Liver (tissue), 9 donors: Measurements from ENCODE around the gene SCARB1. TPM values are rescaled to one million over a fixed set of nuclear protein-coding genes. Genes with fewer than 3 reads are reported as not detected.

Experiments used
- DNase-seq: peaks from one replicate; pipeline ENCODE4 v3.0.0-alpha.2; 2017; ENCODE audit warnings: low spot score
- H3K27ac ChIP-seq, 2 donors: one replicate each; pipeline ENCODE4 v1.7.0; 2013; ENCODE audit warnings: inconsistent platforms in 2 of 2, low read length in 2 of 2, control low read depth in 1 of 2, low read depth in 1 of 2, mild to moderate bottlenecking in 1 of 2
- H3K27me3 ChIP-seq, 4 donors: one replicate each; pipeline versions ENCODE4 v1.6.1 to v1.7.0; 2013; ENCODE audit warnings: low read length in 3 of 4, inconsistent platforms in 1 of 4, mild to moderate bottlenecking in 1 of 4, moderate library complexity in 1 of 4; ENCODE audit not compliant: control insufficient read depth in 4 of 4, insufficient read depth in 4 of 4
- H3K36me3 ChIP-seq, 4 donors: one replicate each; pipeline versions ENCODE4 v1.6.1 to v1.7.0; 2013; ENCODE audit warnings: low read length in 3 of 4, mild to moderate bottlenecking in 3 of 4, low read depth in 1 of 4, moderate library complexity in 1 of 4; ENCODE audit not compliant: control insufficient read depth in 4 of 4, insufficient read depth in 3 of 4
- H3K4me1 ChIP-seq, 4 donors: one replicate each; pipeline versions ENCODE4 v1.6.1 to v1.7.0; 2013; ENCODE audit warnings: low read length in 3 of 4, mild to moderate bottlenecking in 3 of 4, moderate library complexity in 1 of 4; ENCODE audit not compliant: control insufficient read depth in 4 of 4, insufficient read depth in 4 of 4
- H3K4me3 ChIP-seq, 3 donors: one replicate each; pipeline versions ENCODE4 v1.6.1 to v1.7.0; 2013; ENCODE audit warnings: low read length in 3 of 3, control low read depth in 1 of 3, low read depth in 1 of 3, mild to moderate bottlenecking in 1 of 3
- H3K9ac ChIP-seq, 2 donors: one replicate each; pipeline ENCODE4 v1.7.0; 2013; ENCODE audit warnings: low read length in 2 of 2, mild to moderate bottlenecking in 2 of 2, moderate library complexity in 2 of 2, control low read depth in 1 of 2, low read depth in 1 of 2
- H3K9me3 ChIP-seq, 4 donors: one replicate each; pipeline versions ENCODE4 v1.6.1 to v1.7.0; 2013; ENCODE audit warnings: low read length in 3 of 4; ENCODE audit not compliant: control insufficient read depth in 4 of 4
- EGR1 ChIP-seq, 2 donors: IDR thresholded peaks; 2 replicates each; pipeline ENCODE4 v1.6.1; 2016 to 2018; ENCODE audit warnings: antibody characterized with exemption in 2 of 2, low read depth in 2 of 2
- FOXA1 ChIP-seq: IDR thresholded peaks from 2 replicates; pipeline ENCODE4 v1.6.1; 2016; ENCODE audit warnings: antibody characterized with exemption
- FOXA2 ChIP-seq: IDR thresholded peaks from 2 replicates; pipeline ENCODE4 v1.6.1; 2016; ENCODE audit warnings: antibody characterized with exemption
- GABPA ChIP-seq, 2 donors: IDR thresholded peaks in 1 of 2; conservative IDR thresholded peaks in 1 of 2; 2 replicates each; pipeline ENCODE4 v1.6.1; 2016; ENCODE audit warnings: antibody characterized with exemption in 2 of 2, mild to moderate bottlenecking in 1 of 2, moderate library complexity in 1 of 2
- HNF4A ChIP-seq, 2 donors: conservative IDR thresholded peaks; 2 replicates each; pipeline ENCODE4 v1.6.1; 2016; ENCODE audit warnings: antibody characterized with exemption in 2 of 2, mild to moderate bottlenecking in 2 of 2
- HNF4G ChIP-seq: IDR thresholded peaks from 2 replicates; pipeline ENCODE4 v1.6.1; 2016; ENCODE audit warnings: antibody characterized with exemption
- JUND ChIP-seq, 2 donors: IDR thresholded peaks; 2 replicates each; pipeline ENCODE4 v1.6.1; 2016; ENCODE audit warnings: antibody characterized with exemption in 2 of 2
- NR2F2 ChIP-seq: IDR thresholded peaks from 2 replicates; pipeline ENCODE4 v1.6.1; 2016; ENCODE audit warnings: antibody characterized with exemption
- RAD21 ChIP-seq, 2 donors: IDR thresholded peaks; 2 replicates each; pipeline ENCODE4 v1.6.1; 2016; ENCODE audit warnings: antibody characterized with exemption in 2 of 2, mild to moderate bottlenecking in 2 of 2
- RXRA ChIP-seq, 2 donors: IDR thresholded peaks; 2 replicates each; pipeline ENCODE4 v1.6.1; 2017 to 2018; ENCODE audit warnings: antibody characterized with exemption in 2 of 2, mild to moderate bottlenecking in 1 of 2
- SP1 ChIP-seq: IDR thresholded peaks from 2 replicates; pipeline ENCODE4 v1.6.1; 2018; ENCODE audit warnings: antibody characterized with exemption, mild to moderate bottlenecking
- TAF1 ChIP-seq: conservative IDR thresholded peaks from 2 replicates; pipeline ENCODE4 v1.6.1; 2016; ENCODE audit warnings: antibody characterized with exemption, mild to moderate bottlenecking
- YY1 ChIP-seq: IDR thresholded peaks from 2 replicates; pipeline ENCODE4 v1.6.1; 2016; ENCODE audit warnings: antibody characterized with exemption, mild to moderate bottlenecking
- whole genome bisulfite sequencing: extraction: QIAGEN DNeasy Blood & Tissue Kit; methylation state at CpG from one replicate; pipeline ENCODE4 v1.1.7; 2013; 5-methylcytosine and 5-hydroxymethylcytosine counted together
- polyA plus RNA-seq, 2 donors: library from polyadenylated mRNA; stranded (reverse) in 1 of 2; unstranded in 1 of 2; fragments of 200-250 nt in 1 of 2; fragments of >200 nt in 1 of 2; fragmentation: Nextera tagmentation in 1 of 2; extraction: Ambion mirVana in 1 of 2; gene quantifications; one replicate each; pipeline versions ENCODE4 v1.2.1 to v1.2.3, GENCODE V29; 2013 to 2015
- total RNA-seq, 2 donors: library from RNA; depleted of rRNA; stranded (reverse); fragments of >200 nt; gene quantifications; one replicate each; pipeline ENCODE4 v1.2.3, GENCODE V29; 2014
- TF ChIP-seq, protein P1 (sequence below): IDR thresholded peaks from 2 replicates; pipeline ENCODE4 v1.6.1; 2016; ENCODE audit warnings: antibody characterized with exemption
- TF ChIP-seq, protein P2 (sequence below): fragments of 150-350 bp; IDR thresholded peaks from 2 replicates; pipeline ENCODE4 v1.5.1; 2017; ENCODE audit warnings: improper control_type of control experiment, low read depth, low read length; ENCODE audit not compliant: missing input control
- TF ChIP-seq, protein P3 (sequence below): IDR thresholded peaks from 2 replicates; pipeline ENCODE4 v1.6.1; 2016; ENCODE audit warnings: antibody characterized with exemption
- TF ChIP-seq, protein P4 (sequence below): IDR thresholded peaks from 2 replicates; pipeline ENCODE4 v1.6.1; 2016; ENCODE audit warnings: antibody characterized with exemption, mild to moderate bottlenecking
- TF ChIP-seq, protein P5 (sequence below): IDR thresholded peaks from 2 replicates; pipeline ENCODE4 v1.6.1; 2016; ENCODE audit warnings: antibody characterized with exemption
- donor health status: healthy.
- donor health status: healthy.
- donor health status: healthy.
- donor health status: healthy.
- donor health status: healthy.

SCARB1 gene
- total and polyA plus RNA-seq, 4 donors = 85.3 to 289 (median 141) TPM

DNA sequence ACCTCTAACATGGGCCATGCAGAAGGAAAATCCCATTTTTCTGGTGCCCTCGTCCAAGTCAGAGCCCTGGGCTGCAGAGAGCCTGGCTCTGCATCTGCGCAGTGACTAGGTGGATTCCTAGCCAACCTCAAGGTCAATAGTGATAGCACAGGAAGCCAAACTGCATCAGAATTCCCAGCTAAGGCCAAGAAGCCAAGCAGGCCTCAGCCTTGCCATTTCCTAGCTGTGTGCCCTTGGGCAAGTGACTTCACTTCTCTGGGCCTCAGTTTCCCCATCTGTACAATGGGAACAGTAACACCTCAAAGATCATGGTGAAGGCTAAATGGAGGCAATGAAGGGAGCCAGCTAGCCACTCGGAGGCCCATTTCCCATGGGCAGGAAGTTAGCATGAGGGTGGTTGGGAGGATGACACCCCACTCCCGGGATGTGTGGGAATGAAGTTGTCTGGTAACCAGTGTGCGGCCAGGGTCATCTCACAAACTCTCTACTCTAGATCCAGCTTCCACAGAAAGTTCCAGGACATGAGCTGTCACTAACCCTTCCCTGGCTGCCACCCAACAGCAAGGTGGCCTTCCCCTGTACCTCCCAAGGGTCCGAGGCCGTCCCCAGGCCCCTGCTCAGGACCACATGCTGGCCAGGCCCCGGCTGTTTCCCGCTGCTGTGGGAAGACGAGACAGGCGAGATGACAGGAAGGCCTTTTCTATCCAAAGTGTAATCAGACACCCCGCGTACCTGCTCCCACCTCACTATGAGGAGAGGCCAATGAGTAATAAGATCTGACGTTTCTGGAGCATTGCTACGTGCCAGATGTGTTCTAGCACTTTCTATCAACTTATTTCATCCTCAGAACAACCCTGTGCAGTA is 125.7 kb downstream of the SCARB1 start:
- no peak for DNase-seq
- WGBS = 85% methylated on average over 15 of the region's 15 CpGs
- TF ChIP-seq, protein P1, sequence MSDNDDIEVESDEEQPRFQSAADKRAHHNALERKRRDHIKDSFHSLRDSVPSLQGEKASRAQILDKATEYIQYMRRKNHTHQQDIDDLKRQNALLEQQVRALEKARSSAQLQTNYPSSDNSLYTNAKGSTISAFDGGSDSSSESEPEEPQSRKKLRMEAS = no peak
- TF ChIP-seq, protein P2, sequence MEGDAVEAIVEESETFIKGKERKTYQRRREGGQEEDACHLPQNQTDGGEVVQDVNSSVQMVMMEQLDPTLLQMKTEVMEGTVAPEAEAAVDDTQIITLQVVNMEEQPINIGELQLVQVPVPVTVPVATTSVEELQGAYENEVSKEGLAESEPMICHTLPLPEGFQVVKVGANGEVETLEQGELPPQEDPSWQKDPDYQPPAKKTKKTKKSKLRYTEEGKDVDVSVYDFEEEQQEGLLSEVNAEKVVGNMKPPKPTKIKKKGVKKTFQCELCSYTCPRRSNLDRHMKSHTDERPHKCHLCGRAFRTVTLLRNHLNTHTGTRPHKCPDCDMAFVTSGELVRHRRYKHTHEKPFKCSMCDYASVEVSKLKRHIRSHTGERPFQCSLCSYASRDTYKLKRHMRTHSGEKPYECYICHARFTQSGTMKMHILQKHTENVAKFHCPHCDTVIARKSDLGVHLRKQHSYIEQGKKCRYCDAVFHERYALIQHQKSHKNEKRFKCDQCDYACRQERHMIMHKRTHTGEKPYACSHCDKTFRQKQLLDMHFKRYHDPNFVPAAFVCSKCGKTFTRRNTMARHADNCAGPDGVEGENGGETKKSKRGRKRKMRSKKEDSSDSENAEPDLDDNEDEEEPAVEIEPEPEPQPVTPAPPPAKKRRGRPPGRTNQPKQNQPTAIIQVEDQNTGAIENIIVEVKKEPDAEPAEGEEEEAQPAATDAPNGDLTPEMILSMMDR = no peak
- TF ChIP-seq EGR1 (IDR thresholded peaks at IDR 0.05; ENCODE audit: low read depth in 2 of 2) (no peak), HNF4G (no peak)
- Histone ChIP-seq H3K36me3 (no peaks in the 10 kb centered on the region), H3K27me3 (no peaks in the 10 kb centered on the region), H3K4me3 (no peak overlapping the region), H3K9ac (no peak overlapping the region), H3K27ac (no peak overlapping the region), H3K9me3 (no peaks in the 10 kb centered on the region), H3K4me1 (peaks cover 10 to 31% (median 20%) of the 10 kb centered on the region in 4 donors)

DNA sequence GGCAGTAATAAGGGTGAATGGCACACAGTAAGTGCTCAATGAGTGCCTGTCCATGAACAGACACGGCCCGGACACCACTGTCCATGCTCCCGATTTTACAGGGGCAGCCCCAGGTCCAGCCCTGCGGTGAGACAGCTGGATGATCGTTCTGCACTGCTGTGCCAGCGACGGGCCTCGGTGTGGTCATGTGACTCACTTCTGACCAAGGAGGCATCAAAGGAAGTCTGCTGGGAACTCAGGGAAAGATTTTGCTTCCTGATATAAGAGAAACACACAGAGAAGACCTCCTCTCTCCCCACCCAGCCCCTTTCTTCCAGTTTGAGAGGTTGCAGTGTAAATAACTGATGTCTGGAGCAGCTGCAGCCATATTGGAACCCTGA is 126.6 kb downstream of the SCARB1 start:
- Histone ChIP-seq H3K27ac (no peak overlapping the region), H3K27me3 (no peaks in the 10 kb centered on the region), H3K9ac (no peak overlapping the region), H3K4me1 (peaks cover 8 to 24% (median 18%) of the 10 kb centered on the region in 4 donors), H3K9me3 (no peaks in the 10 kb centered on the region), H3K4me3 (no peak overlapping the region), H3K36me3 (no peaks in the 10 kb centered on the region)
- WGBS = 88% methylated on average over 8 of the region's 8 CpGs
- DNase-seq = no peak
- TF ChIP-seq FOXA1 = no peak
- TF ChIP-seq SP1 = no peak
- TF ChIP-seq, protein P3, sequence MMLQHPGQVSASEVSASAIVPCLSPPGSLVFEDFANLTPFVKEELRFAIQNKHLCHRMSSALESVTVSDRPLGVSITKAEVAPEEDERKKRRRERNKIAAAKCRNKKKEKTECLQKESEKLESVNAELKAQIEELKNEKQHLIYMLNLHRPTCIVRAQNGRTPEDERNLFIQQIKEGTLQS = no peak
- TF ChIP-seq RXRA (IDR thresholded peaks at IDR 0.05) = no peak
- no peak for TF ChIP-seq GABPA (IDR thresholded peaks at IDR 0.05 in 1 of 2, conservative IDR thresholded peaks at IDR 0.05 in 1 of 2)
- TF ChIP-seq, protein P4, sequence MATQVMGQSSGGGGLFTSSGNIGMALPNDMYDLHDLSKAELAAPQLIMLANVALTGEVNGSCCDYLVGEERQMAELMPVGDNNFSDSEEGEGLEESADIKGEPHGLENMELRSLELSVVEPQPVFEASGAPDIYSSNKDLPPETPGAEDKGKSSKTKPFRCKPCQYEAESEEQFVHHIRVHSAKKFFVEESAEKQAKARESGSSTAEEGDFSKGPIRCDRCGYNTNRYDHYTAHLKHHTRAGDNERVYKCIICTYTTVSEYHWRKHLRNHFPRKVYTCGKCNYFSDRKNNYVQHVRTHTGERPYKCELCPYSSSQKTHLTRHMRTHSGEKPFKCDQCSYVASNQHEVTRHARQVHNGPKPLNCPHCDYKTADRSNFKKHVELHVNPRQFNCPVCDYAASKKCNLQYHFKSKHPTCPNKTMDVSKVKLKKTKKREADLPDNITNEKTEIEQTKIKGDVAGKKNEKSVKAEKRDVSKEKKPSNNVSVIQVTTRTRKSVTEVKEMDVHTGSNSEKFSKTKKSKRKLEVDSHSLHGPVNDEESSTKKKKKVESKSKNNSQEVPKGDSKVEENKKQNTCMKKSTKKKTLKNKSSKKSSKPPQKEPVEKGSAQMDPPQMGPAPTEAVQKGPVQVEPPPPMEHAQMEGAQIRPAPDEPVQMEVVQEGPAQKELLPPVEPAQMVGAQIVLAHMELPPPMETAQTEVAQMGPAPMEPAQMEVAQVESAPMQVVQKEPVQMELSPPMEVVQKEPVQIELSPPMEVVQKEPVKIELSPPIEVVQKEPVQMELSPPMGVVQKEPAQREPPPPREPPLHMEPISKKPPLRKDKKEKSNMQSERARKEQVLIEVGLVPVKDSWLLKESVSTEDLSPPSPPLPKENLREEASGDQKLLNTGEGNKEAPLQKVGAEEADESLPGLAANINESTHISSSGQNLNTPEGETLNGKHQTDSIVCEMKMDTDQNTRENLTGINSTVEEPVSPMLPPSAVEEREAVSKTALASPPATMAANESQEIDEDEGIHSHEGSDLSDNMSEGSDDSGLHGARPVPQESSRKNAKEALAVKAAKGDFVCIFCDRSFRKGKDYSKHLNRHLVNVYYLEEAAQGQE = no peak
- TF ChIP-seq TAF1 = no peak
- no peak for TF ChIP-seq EGR1 (IDR thresholded peaks at IDR 0.05; ENCODE audit: low read depth in 2 of 2)
- TF ChIP-seq, protein P5, sequence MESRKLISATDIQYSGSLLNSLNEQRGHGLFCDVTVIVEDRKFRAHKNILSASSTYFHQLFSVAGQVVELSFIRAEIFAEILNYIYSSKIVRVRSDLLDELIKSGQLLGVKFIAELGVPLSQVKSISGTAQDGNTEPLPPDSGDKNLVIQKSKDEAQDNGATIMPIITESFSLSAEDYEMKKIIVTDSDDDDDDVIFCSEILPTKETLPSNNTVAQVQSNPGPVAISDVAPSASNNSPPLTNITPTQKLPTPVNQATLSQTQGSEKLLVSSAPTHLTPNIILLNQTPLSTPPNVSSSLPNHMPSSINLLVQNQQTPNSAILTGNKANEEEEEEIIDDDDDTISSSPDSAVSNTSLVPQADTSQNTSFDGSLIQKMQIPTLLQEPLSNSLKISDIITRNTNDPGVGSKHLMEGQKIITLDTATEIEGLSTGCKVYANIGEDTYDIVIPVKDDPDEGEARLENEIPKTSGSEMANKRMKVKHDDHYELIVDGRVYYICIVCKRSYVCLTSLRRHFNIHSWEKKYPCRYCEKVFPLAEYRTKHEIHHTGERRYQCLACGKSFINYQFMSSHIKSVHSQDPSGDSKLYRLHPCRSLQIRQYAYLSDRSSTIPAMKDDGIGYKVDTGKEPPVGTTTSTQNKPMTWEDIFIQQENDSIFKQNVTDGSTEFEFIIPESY = no peak
- TF ChIP-seq YY1 = no peak
- TF ChIP-seq HNF4G = no peak
- TF ChIP-seq, protein P2 = no peak
- no peak for TF ChIP-seq NR2F2
- no peak for TF ChIP-seq RAD21 (IDR thresholded peaks at IDR 0.05)
- TF ChIP-seq JUND (IDR thresholded peaks at IDR 0.05) = no peak
- TF ChIP-seq, protein P1 = no peak
- no peak for TF ChIP-seq FOXA2
- TF ChIP-seq HNF4A (conservative IDR thresholded peaks at IDR 0.05) = no peak
